Memory B cell (primary cell): Measurements from ENCODE around the gene SMR3A.

Source experiments
- ATAC-seq: fragments of 150-1000 bp; cut with Tn5 transposase; 2 replicates; pipeline ENCODE4 v1.10.0; 2021; ENCODE audit warnings: low read depth, mild to moderate bottlenecking, moderate library complexity
- DNase-seq, 2 donors: peaks; one replicate each; pipeline ENCODE4 v3.0.0; 2022; ENCODE audit warnings: low spot score in 2 of 2
- H3K27ac Mint-ChIP-seq: one replicate; pipeline ENCODE4 v1.8.0; 2022; ENCODE audit warnings: mild to moderate bottlenecking, moderate library complexity, mixed read lengths
- H3K27me3 Mint-ChIP-seq: one replicate; pipeline ENCODE4 v1.8.0; 2022; ENCODE audit warnings: mixed read lengths
- H3K36me3 Mint-ChIP-seq: one replicate; pipeline ENCODE4 v1.8.0; 2022; ENCODE audit warnings: mild to moderate bottlenecking, mixed read lengths
- H3K4me1 Mint-ChIP-seq: one replicate; pipeline ENCODE4 v1.8.0; 2022; ENCODE audit warnings: mixed read lengths
- H3K4me3 Mint-ChIP-seq: one replicate; pipeline ENCODE4 v1.8.0; 2022; ENCODE audit warnings: mild to moderate bottlenecking, moderate library complexity, mixed read lengths
- H3K9me3 Mint-ChIP-seq: one replicate; pipeline ENCODE4 v1.8.0; 2022; ENCODE audit warnings: mixed read lengths

SMR3A gene

DNA sequence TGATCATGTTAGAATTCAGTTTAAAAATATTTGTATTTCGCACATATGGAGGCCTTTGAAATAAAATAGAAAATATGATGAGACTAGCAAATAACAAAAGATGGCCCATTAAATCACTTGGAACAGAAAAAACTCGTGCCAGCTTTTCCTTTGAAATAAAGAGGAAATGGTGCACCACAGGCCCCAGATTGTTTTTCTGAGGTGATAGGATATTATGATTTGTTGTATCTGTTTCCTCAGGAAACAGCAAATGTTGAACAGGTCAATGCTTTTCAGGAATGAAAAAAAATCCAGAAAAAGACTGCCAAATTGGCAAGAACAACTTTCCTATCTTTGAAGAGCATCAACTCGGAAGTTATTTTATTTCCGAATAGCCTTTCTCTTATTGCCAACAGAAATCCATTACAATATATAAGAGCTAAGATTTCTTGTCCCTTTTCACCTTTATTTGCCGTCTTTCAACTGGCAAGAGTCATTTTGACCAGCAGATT is 22.2 kb downstream of the SMR3A start, which contains the start of gene SMR3B:
Gene SMR3B, plus strand, starts transcription at position 441 of the 491 bp plus-strand sequence. CDS start 1,380 bp downstream, outside the sequence.
- DNase-seq (no peak), ATAC-seq (no peak)
- H3K9me3 Mint-ChIP-seq = no peaks in the 10 kb centered on the region
- H3K36me3 Mint-ChIP-seq = no peaks in the 10 kb centered on the region
- no peak within 1 kb of the TSS for H3K27ac Mint-ChIP-seq
- no peak within 1 kb of the TSS for H3K4me3 Mint-ChIP-seq
- H3K4me1 Mint-ChIP-seq = no peaks in the 10 kb centered on the region
- no peaks in the 10 kb centered on the region for H3K27me3 Mint-ChIP-seq

DNA sequence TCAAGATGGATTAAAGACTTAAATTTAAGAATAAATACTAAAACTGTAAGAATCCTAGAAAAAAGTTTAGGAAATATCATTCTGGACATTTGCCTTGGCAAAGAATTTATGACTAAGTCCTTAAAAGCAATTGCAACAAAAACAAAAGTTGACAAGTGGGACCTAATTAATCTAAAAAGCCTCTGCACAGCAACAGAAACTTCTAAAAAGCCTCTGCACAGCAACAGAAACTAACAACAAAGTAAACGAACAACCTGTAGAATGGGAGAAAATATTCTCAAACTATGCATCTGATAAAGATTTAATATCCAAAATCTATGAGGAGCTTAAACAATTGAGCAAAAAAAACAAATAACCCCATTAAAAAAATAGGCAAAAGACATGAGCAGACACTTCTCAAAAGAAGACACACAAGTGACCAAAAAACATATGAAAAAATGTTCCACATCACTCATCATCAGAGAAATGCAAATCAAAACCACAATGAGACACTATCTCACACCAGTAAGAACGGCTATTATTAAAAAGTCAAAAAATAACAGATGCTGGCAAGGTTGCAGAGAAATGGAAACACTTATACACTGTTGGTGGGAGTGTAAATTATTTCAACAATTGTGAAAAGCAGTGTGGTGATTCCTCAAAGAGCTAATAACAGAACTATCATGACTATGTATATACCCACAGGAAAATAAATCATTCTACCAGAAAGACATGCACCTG is 31.7 kb downstream of the SMR3A start:
- Mint-ChIP-seq H3K9me3 (peaks cover 1% of the 10 kb centered on the region), H3K4me1 (peaks cover 4% of the 10 kb centered on the region), H3K27me3 (no peaks in the 10 kb centered on the region), H3K27ac (no peak overlapping the region), H3K36me3 (no peaks in the 10 kb centered on the region), H3K4me3 (no peak overlapping the region)
- no peak for DNase-seq
- ATAC-seq = no peak

DNA sequence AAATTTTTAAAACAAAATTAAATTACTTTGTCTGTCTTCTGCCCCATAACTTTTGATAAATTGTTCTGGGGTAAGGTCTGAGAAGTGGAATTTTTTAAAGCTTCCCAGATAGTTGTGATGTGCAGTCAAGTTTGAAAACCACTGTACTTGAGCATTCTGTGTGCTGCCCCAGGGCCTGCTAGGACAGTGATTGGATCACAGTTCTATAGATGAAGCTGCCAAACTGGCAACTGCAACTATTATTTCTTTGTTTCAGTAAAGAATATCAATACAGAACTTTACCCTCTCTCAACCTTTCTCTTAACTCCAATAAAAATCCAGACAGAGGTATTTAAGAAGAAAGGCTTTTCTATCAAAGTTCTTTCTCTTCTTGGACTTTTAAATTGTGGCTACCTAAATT is 37.0 kb downstream of the SMR3A start, which contains the start of gene OPRPN:
Gene OPRPN, plus strand, starts transcription at position 361 of the 400 bp plus-strand sequence. CDS start 1,346 bp downstream, outside the sequence.
- Mint-ChIP-seq H3K4me3 (no peak within 1 kb of the TSS), H3K4me1 (no peaks in the 10 kb centered on the region), H3K27me3 (no peaks in the 10 kb centered on the region), H3K9me3 (no peaks in the 10 kb centered on the region), H3K36me3 (no peaks in the 10 kb centered on the region), H3K27ac (no peak within 1 kb of the TSS)
- DNase-seq = no peak
- no peak for ATAC-seq

DNA sequence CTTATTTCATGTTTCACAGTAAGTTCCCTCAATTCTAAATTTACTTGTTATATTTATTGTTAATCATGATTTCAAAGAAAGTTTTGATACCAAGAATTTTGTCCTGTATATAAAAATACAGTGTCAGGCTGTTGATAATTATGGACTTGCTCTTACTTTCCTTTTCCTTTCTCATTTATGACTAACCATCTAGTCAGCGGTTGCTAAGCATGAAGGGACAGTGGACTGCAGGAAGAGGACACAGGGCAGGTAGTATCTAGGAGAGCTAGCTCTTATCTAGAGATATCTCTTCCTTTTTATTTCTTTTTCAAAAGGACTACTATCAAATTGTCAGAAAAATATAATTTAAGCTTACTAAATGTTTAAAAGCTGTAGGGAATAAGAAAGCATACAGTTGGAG is 38.8 kb downstream of the SMR3A start:
- Mint-ChIP-seq H3K27me3 (peaks cover 1% of the 10 kb centered on the region), H3K27ac (no peak overlapping the region), H3K36me3 (no peaks in the 10 kb centered on the region), H3K4me1 (no peaks in the 10 kb centered on the region), H3K9me3 (no peaks in the 10 kb centered on the region), H3K4me3 (no peak overlapping the region)
- no peak for ATAC-seq
- no peak for DNase-seq

DNA sequence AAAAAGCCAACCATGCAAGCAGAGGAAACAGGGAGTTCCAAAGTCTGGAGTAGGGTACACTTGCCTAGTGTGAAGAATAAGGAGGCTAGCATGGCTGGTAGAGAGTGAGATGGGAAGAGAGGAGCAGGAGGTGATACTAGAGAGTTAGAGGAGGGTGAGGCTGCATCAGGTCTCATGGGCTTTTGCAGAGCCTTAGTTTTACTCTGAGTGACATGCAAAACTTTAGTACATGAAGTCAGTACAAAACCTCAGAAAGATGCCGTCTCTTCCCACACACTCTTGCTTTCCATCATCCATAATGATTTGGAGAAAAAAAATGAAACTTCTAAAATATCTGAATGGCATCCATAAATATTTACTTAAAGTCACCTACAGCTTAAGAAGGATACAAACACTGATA is 42.2 kb downstream of the SMR3A start:
- ATAC-seq = no peak
- no peaks in the 10 kb centered on the region for H3K4me1 Mint-ChIP-seq
- peaks cover 3% of the 10 kb centered on the region for H3K27me3 Mint-ChIP-seq
- no peak overlapping the region for H3K27ac Mint-ChIP-seq
- H3K4me3 Mint-ChIP-seq = no peak overlapping the region
- DNase-seq = no peak
- no peaks in the 10 kb centered on the region for H3K9me3 Mint-ChIP-seq
- H3K36me3 Mint-ChIP-seq = no peaks in the 10 kb centered on the region

DNA sequence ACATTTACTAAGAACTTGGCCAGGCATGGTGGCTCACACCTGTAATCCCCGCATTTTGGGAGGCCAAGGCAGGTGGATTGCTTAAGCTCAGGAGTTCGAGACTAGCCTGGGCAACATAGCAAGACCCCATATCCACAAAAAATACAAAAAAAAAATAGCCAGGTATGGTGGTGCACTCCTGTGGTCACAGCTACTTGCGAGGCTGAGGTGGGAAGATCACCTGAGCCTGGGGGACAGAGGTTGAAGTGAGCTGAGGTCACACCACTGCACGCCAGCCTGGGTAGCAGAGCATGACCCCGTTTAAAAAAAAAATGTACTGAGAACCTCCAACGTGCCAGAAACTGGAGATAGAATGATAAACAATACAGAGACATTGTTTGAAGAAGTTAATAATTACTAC is 45.2 kb downstream of the SMR3A start:
- Mint-ChIP-seq H3K9me3 (peaks cover 2% of the 10 kb centered on the region), H3K4me1 (no peaks in the 10 kb centered on the region), H3K27ac (no peak overlapping the region), H3K4me3 (no peak overlapping the region), H3K27me3 (peaks cover 4% of the 10 kb centered on the region), H3K36me3 (no peaks in the 10 kb centered on the region)
- ATAC-seq (no peak), DNase-seq (no peak)
